ENCODE results near the gene HECTD4. TPM values are rescaled to one million over a fixed set of nuclear protein-coding genes. Genes with fewer than 3 reads are reported as not detected.

HECTD4 gene
- total and polyA plus RNA-seq, 2 donors (not counting 1 experiment from before 2014, with no cell fraction given) = 46.4 to 92.2 TPM

GRCh38 chr12:112342587-112342986, 39.6 kb downstream of the HECTD4 start:
- POLR2A ChIA-PET = no interaction called here
- H3K9me3 Mint-ChIP-seq (ENCODE audit: insufficient read depth) = no peaks in the 10 kb centered on the region
- peaks cover 11 to 19% of the 10 kb centered on the region in 2 donors for H3K4me1 ChIP-seq (ENCODE audit: control insufficient read depth in 2 of 2, insufficient read depth in 2 of 2, low read length in 2 of 2)
- H3K79me2 ChIP-seq (ENCODE audit: control insufficient read depth, insufficient read depth, low read length) = peaks cover 99% of the 10 kb centered on the region
- no peak overlapping the region for H3K4me2 ChIP-seq (replicated peaks; ENCODE audit: low read depth, low read length, poor library complexity, severe bottlenecking)
- WGBS (ENCODE audit: insufficient coverage) = 67% methylated on average over 1 of the region's 3 CpGs
- H3K27me3 ChIP-seq (replicated peaks in 1 of 4; ENCODE audit: control extremely low read depth in 1 of 4, control insufficient read depth in 3 of 4, insufficient read depth in 4 of 4, low read length in 3 of 4) = no peaks in the 10 kb centered on the region
- H3K27me3 Mint-ChIP-seq = no peaks in the 10 kb centered on the region
- H4K20me1 ChIP-seq (ENCODE audit: control insufficient read depth, insufficient read depth, low read length, poor library complexity, severe bottlenecking) = peaks cover 37% of the 10 kb centered on the region
- H3K9me3 ChIP-seq (ENCODE audit: control extremely low read depth in 1 of 3, control insufficient read depth in 2 of 3, insufficient read depth in 1 of 3, low read length in 2 of 3) = no peaks in the 10 kb centered on the region
- H3K36me3 ChIP-seq (replicated peaks in 1 of 2; ENCODE audit: control extremely low read depth in 1 of 2, control insufficient read depth in 1 of 2, extremely low read depth in 1 of 2, insufficient read depth in 2 of 2, low read length in 1 of 2) = no peaks in the 10 kb centered on the region
- no peak overlapping the region for H3K27ac ChIP-seq (ENCODE audit: low read length in 2 of 2)
- TF ChIP-seq CTCF (IDR thresholded peaks at IDR 0.05) = no peak
- TF ChIP-seq EZH2 (IDR thresholded peaks at IDR 0.05; ENCODE audit: borderline replicate concordance, insufficient read depth, low read depth, low read length, poor library complexity, severe bottlenecking) = no peak
- no peak overlapping the region for H3K4me3 ChIP-seq (ENCODE audit: control extremely low read depth in 1 of 5, extremely low read depth in 1 of 5, insufficient read depth in 1 of 5, low read depth in 2 of 5, low read length in 4 of 5)
- no peak overlapping the region for H3K27ac Mint-ChIP-seq
- H3K4me1 Mint-ChIP-seq = peaks cover 52% of the 10 kb centered on the region
- DNase-seq = no peak
- no peak overlapping the region for H3K4me3 Mint-ChIP-seq
- no peak overlapping the region for H3K9ac ChIP-seq (ENCODE audit: low read length)
- intact Hi-C loops (cut with micrococcal nuclease) = no loop called here
- ATAC-seq (ENCODE audit: low read depth) = no peak
- CTCF ChIA-PET = no interaction called here
- no peak overlapping the region for H2AFZ ChIP-seq (ENCODE audit: insufficient read depth, low read depth, low read length, poor library complexity, severe bottlenecking)

GRCh38 chr12:112341046-112341825, 41.0 kb downstream of the HECTD4 start:
- Mint-ChIP-seq H3K27ac (no peak overlapping the region), H3K4me3 (no peak overlapping the region), H3K27me3 (no peaks in the 10 kb centered on the region), H3K9me3 (ENCODE audit: insufficient read depth) (no peaks in the 10 kb centered on the region), H3K4me1 (peaks cover 45% of the 10 kb centered on the region)
- no peak for DNase-seq
- H4K20me1 ChIP-seq (ENCODE audit: control insufficient read depth, insufficient read depth, low read length, poor library complexity, severe bottlenecking) = peaks cover 31% of the 10 kb centered on the region
- POLR2A ChIA-PET = no interaction called here
- ATAC-seq (ENCODE audit: low read depth) = no peak
- H2AFZ ChIP-seq (ENCODE audit: insufficient read depth, low read depth, low read length, poor library complexity, severe bottlenecking) = no peak overlapping the region
- TF ChIP-seq EZH2 (IDR thresholded peaks at IDR 0.05; ENCODE audit: borderline replicate concordance, insufficient read depth, low read depth, low read length, poor library complexity, severe bottlenecking) = no peak
- 100% methylated on average over 3 of the region's 4 CpGs for WGBS (ENCODE audit: insufficient coverage)
- H3K79me2 ChIP-seq (ENCODE audit: control insufficient read depth, insufficient read depth, low read length) = peaks cover 89% of the 10 kb centered on the region
- no peaks in the 10 kb centered on the region for H3K27me3 ChIP-seq (replicated peaks in 1 of 4; ENCODE audit: control extremely low read depth in 1 of 4, control insufficient read depth in 3 of 4, insufficient read depth in 4 of 4, low read length in 3 of 4)
- H3K4me3 ChIP-seq (ENCODE audit: control extremely low read depth in 1 of 5, extremely low read depth in 1 of 5, insufficient read depth in 1 of 5, low read depth in 2 of 5, low read length in 4 of 5) = no peak overlapping the region
- CTCF ChIA-PET = no interaction called here
- intact Hi-C loops (cut with micrococcal nuclease) = no loop called here
- H3K27ac ChIP-seq (ENCODE audit: low read length in 2 of 2) = no peak overlapping the region
- H3K36me3 ChIP-seq (replicated peaks in 1 of 2; ENCODE audit: control extremely low read depth in 1 of 2, control insufficient read depth in 1 of 2, extremely low read depth in 1 of 2, insufficient read depth in 2 of 2, low read length in 1 of 2) = no peaks in the 10 kb centered on the region
- H3K9me3 ChIP-seq (ENCODE audit: control extremely low read depth in 1 of 3, control insufficient read depth in 2 of 3, insufficient read depth in 1 of 3, low read length in 2 of 3) = no peaks in the 10 kb centered on the region
- no peak overlapping the region for H3K4me2 ChIP-seq (replicated peaks; ENCODE audit: low read depth, low read length, poor library complexity, severe bottlenecking)
- peaks cover 8 to 12% of the 10 kb centered on the region in 2 donors for H3K4me1 ChIP-seq (ENCODE audit: control insufficient read depth in 2 of 2, insufficient read depth in 2 of 2, low read length in 2 of 2)
- H3K9ac ChIP-seq (ENCODE audit: low read length) = no peak overlapping the region

Measured in B cell (primary cell).